GM23248 (cell line): ENCODE results near the gene HHATL. TPM values are rescaled to one million over a fixed set of nuclear protein-coding genes. Genes with fewer than 3 reads are reported as not detected.
A peak's percentile ranks its signal among the peaks of the same experiment; 100 is the strongest.

Source experiments
- DNase-seq: peaks from one replicate; pipeline ENCODE4 v3.0.0-alpha.2; 2015
- H2AFZ ChIP-seq: fragments of 200-600 bp; sonication (generic); 2 replicates; pipeline ENCODE4 v1.6.1; 2016; ENCODE audit warnings: antibody characterized with exemption
- H3F3A ChIP-seq: fragments of 200-600 bp; sonication (generic); 2 replicates; pipeline ENCODE4 v1.6.1; 2016; ENCODE audit warnings: mild to moderate bottlenecking, antibody characterized with exemption, mixed run types; ENCODE audit not compliant: insufficient read depth
- H3K27ac ChIP-seq: fragments of 200-600 bp; sonication (generic); 2 replicates; pipeline ENCODE4 v1.5.1; 2016; ENCODE audit warnings: mild to moderate bottlenecking
- H3K27me3 ChIP-seq: fragments of 200-600 bp; sonication (generic); replicated peaks from 2 replicates; pipeline ENCODE4 v1.6.1; 2016; ENCODE audit warnings: mild to moderate bottlenecking; ENCODE audit not compliant: insufficient read depth
- H3K36me3 ChIP-seq: fragments of 200-600 bp; sonication (generic); 2 replicates; pipeline ENCODE4 v1.6.1; 2016; ENCODE audit warnings: low read depth, mild to moderate bottlenecking
- H3K4me1 ChIP-seq: fragments of 200-600 bp; sonication (generic); 2 replicates; pipeline ENCODE4 v1.6.1; 2016; ENCODE audit warnings: mild to moderate bottlenecking; ENCODE audit not compliant: insufficient read depth
- H3K4me2 ChIP-seq: fragments of 200-600 bp; sonication (generic); one replicate; pipeline ENCODE4 v1.6.1; 2016; ENCODE audit warnings: mild to moderate bottlenecking; ENCODE audit not compliant: unreplicated experiment
- H3K4me3 ChIP-seq: fragments of 200-600 bp; sonication (generic); 2 replicates; pipeline ENCODE4 v1.5.1; 2016; ENCODE audit warnings: mild to moderate bottlenecking
- H3K79me2 ChIP-seq: fragments of 200-600 bp; sonication (generic); 2 replicates; pipeline ENCODE4 v1.6.1; 2016; ENCODE audit warnings: mild to moderate bottlenecking; ENCODE audit not compliant: insufficient read depth
- H3K9ac ChIP-seq: fragments of 200-600 bp; sonication (generic); 2 replicates; pipeline ENCODE4 v1.6.1; 2016; ENCODE audit warnings: mild to moderate bottlenecking
- H3K9me2 ChIP-seq: fragments of 200-600 bp; sonication (generic); 2 replicates; pipeline ENCODE4 v1.6.1; 2016; ENCODE audit warnings: mixed run types, mild to moderate bottlenecking, moderate library complexity; ENCODE audit not compliant: insufficient read depth
- H3K9me3 ChIP-seq: fragments of 200-600 bp; sonication (generic); one replicate; pipeline ENCODE4 v1.6.1; 2017; ENCODE audit warnings: low read depth
- H4K20me1 ChIP-seq: fragments of 200-600 bp; sonication (generic); 2 replicates; pipeline ENCODE4 v1.6.0; 2016; ENCODE audit not compliant: insufficient read depth
- EZH2 ChIP-seq: fragments of 200-600 bp; sonication (generic); IDR thresholded peaks from 2 replicates; pipeline ENCODE4 v1.6.1; 2018; ENCODE audit warnings: antibody characterized with exemption, mild to moderate bottlenecking; ENCODE audit not compliant: insufficient read depth, poor library complexity, severe bottlenecking
- EZH2phosphoT487 ChIP-seq: fragments of 200-600 bp; sonication (generic); IDR thresholded peaks from 2 replicates; pipeline ENCODE4 v1.6.1; 2018; ENCODE audit warnings: antibody characterized with exemption, moderate library complexity, mild to moderate bottlenecking, low read depth; ENCODE audit not compliant: insufficient read depth
- WGBS, 2 experiments: methylation state at CpG; one replicate each; pipeline ENCODE4 v1.1.6; 2015 to 2017; ENCODE audit warnings: low lambda C conversion rate in 2 of 2, low coverage in 1 of 2; ENCODE audit errors: missing lambda C conversion rate in 2 of 2; 5-methylcytosine and 5-hydroxymethylcytosine counted together
- in situ Hi-C: fragments of 300-500 bp; cut with MboI; formaldehyde crosslinking; loops from 2 replicates; pipeline ENCODE4 v1.15.0; 2020
- polyA plus RNA-seq: library from polyadenylated mRNA; unstranded; fragments of >200 nt; fragmentation: Nextera tagmentation; extraction: Ambion mirVana; gene quantifications from 2 replicates; pipeline ENCODE4 v1.2.1, GENCODE V29; 2016
- total RNA-seq: library from RNA; depleted of rRNA; stranded (reverse); fragments of >200 nt; shearing (Covaris generic); gene quantifications from 2 replicates; pipeline ENCODE4 v1.2.3, GENCODE V29; 2014

Gene HHATL
- total and polyA plus RNA-seq, 2 experiments from 2014 or later: not detected

- 85% methylated on average over 4 of the region's 4 CpGs for WGBS, 2 experiments
- H3K36me3 ChIP-seq: no peaks in the 10 kb centered on the region
- H3K27ac ChIP-seq: no peak overlapping the region
- in situ Hi-C loops: no loop called here
- H3K4me2 ChIP-seq: peak overlapping the region; percentile 45
- no peaks in the 10 kb centered on the region for H3K9me3 ChIP-seq
- peaks cover 32% of the 10 kb centered on the region for H3K4me1 ChIP-seq
- TF ChIP-seq EZH2phosphoT487 (no peak), EZH2 (no peak)
- H3K27me3 ChIP-seq: no peaks in the 10 kb centered on the region
- H3K9ac ChIP-seq: no peak overlapping the region
- no peaks in the 10 kb centered on the region for H3K9me2 ChIP-seq
- H3K4me3 ChIP-seq: no peak overlapping the region
- no peak overlapping the region for H2AFZ ChIP-seq
- DNase-seq: peak; percentile 56
- no peaks in the 10 kb centered on the region for H3K79me2 ChIP-seq
- H4K20me1 ChIP-seq: no peaks in the 10 kb centered on the region
- peaks cover 17% of the 10 kb centered on the region for H3F3A ChIP-seq
Observed at GRCh38 chr3:42680806-42681205, 21.8 kb downstream of the HHATL start.

DNA sequence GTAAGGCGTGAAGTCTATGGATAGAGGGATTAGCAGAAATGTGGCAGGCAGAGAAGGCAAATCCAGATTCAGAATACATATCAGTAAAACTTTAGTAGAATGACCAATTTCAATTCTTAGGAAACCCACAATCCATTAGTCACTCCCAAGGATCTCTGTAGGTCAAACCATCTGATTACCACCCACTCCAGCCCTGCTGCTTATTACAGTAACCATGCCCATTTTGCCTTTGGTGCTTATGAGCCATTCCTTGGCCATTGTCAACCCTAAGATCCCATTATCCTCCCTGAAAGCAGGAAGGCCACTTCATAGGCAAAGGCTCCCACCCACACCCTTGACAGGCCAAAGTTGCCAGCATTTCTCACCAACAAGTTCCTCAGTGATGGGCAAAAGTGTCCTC, 22.3 kb downstream of the HHATL start:
- no peaks in the 10 kb centered on the region for H3K27me3 ChIP-seq
- H4K20me1 ChIP-seq: no peaks in the 10 kb centered on the region
- WGBS, 2 experiments: 70 to 80% methylated on average over 1 of the region's 1 CpG
- peaks cover 32% of the 10 kb centered on the region for H3K4me1 ChIP-seq
- peaks cover 17% of the 10 kb centered on the region for H3F3A ChIP-seq
- H3K79me2 ChIP-seq: no peaks in the 10 kb centered on the region
- DNase-seq: peak; percentile 78
- H3K9me2 ChIP-seq: no peaks in the 10 kb centered on the region
- no peak overlapping the region for H3K9ac ChIP-seq
- H3K9me3 ChIP-seq: no peaks in the 10 kb centered on the region
- peak overlapping the region; percentile 45 for H3K4me2 ChIP-seq
- H3K36me3 ChIP-seq: no peaks in the 10 kb centered on the region
- in situ Hi-C loops: no loop called here
- H3K4me3 ChIP-seq: no peak overlapping the region
- H3K27ac ChIP-seq: no peak overlapping the region
- H2AFZ ChIP-seq: no peak overlapping the region
- TF ChIP-seq EZH2phosphoT487: no peak
- TF ChIP-seq EZH2: no peak

DNA sequence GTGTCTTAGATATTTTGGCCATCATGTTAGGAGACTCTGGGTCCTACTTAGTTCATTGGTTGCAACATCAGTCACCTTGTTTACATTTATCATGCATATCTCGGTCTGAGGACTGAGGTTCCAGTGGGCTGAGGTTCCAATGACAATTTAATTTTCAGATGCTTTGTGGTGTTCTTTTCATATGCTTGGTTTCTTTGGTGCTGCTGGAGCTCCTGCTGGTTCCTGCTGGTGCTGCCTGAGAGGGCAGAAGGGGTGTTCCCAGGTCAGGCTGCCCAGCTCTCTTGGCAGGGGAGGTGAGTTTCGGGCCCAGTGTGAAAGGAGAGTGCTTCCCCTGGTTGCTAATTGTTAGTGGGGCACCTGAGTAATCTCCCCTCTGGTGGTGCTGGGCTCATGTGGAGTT, 24.2 kb downstream of the HHATL start:
- Histone ChIP-seq H3F3A (peaks cover 17% of the 10 kb centered on the region), H3K9me2 (no peaks in the 10 kb centered on the region), H4K20me1 (no peaks in the 10 kb centered on the region), H3K9me3 (no peaks in the 10 kb centered on the region), H3K4me2 (no peak overlapping the region), H3K27ac (no peak overlapping the region), H3K36me3 (no peaks in the 10 kb centered on the region), H2AFZ (no peak overlapping the region), H3K4me1 (peaks cover 25% of the 10 kb centered on the region), H3K27me3 (no peaks in the 10 kb centered on the region), H3K79me2 (no peaks in the 10 kb centered on the region), H3K9ac (no peak overlapping the region), H3K4me3 (no peak overlapping the region)
- in situ Hi-C loops: no loop called here
- no peak for TF ChIP-seq EZH2phosphoT487
- no peak for TF ChIP-seq EZH2
- no peak for DNase-seq
- 83 to 86% methylated on average over 2 of the region's 2 CpGs for WGBS, 2 experiments

GRCh38 chr3:42675909-42676308, 26.7 kb downstream of the HHATL start:
- H2AFZ ChIP-seq: no peak overlapping the region
- H3K36me3 ChIP-seq: no peaks in the 10 kb centered on the region
- TF ChIP-seq EZH2 (no peak), EZH2phosphoT487 (no peak)
- H3K9ac ChIP-seq: no peak overlapping the region
- no peaks in the 10 kb centered on the region for H3K9me2 ChIP-seq
- H3K79me2 ChIP-seq: no peaks in the 10 kb centered on the region
- 71 to 82% methylated on average over 2 of the region's 2 CpGs for WGBS, 2 experiments
- no peak for DNase-seq
- H3F3A ChIP-seq: peaks cover 14% of the 10 kb centered on the region
- no peaks in the 10 kb centered on the region for H4K20me1 ChIP-seq
- H3K4me2 ChIP-seq: no peak overlapping the region
- H3K27ac ChIP-seq: no peak overlapping the region
- no peaks in the 10 kb centered on the region for H3K27me3 ChIP-seq
- peaks cover 13% of the 10 kb centered on the region for H3K4me1 ChIP-seq
- in situ Hi-C loops: no loop called here
- H3K9me3 ChIP-seq: no peaks in the 10 kb centered on the region
- H3K4me3 ChIP-seq: no peak overlapping the region

DNA sequence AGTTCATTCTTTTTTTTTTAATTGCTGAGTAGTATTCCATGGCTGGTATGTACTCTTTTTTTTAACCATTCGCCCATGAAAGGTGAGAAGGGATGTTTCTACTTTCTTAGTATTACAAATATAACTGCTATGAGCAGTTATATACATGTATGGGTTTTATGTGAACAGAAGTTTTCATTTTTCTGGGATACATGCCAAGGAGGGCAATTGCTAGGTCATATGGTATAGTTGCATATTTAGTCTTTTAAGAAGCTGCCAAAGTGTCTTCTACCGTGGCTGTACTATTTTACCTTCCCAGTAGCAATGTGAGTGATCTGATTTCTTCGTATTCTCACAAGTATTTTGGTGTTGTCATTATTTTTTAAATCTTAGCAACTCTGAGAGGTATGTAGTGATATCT, 28.5 kb downstream of the HHATL start:
- Histone ChIP-seq H3K27me3 (no peaks in the 10 kb centered on the region), H3K4me3 (no peak overlapping the region), H3F3A (no peaks in the 10 kb centered on the region), H3K9me2 (no peaks in the 10 kb centered on the region), H3K4me1 (no peaks in the 10 kb centered on the region), H4K20me1 (no peaks in the 10 kb centered on the region), H2AFZ (no peak overlapping the region), H3K9me3 (no peaks in the 10 kb centered on the region), H3K79me2 (no peaks in the 10 kb centered on the region), H3K36me3 (no peaks in the 10 kb centered on the region), H3K4me2 (no peak overlapping the region), H3K9ac (no peak overlapping the region), H3K27ac (no peak overlapping the region)
- no peak for DNase-seq
- TF ChIP-seq EZH2 (no peak), EZH2phosphoT487 (no peak)
- 58% methylated on average over 3 of the region's 3 CpGs for WGBS, 2 experiments
- in situ Hi-C loops: no loop called here
